GM23248 (cell line): Measurements from ENCODE around the gene SALL1. TPM values are rescaled to one million over a fixed set of nuclear protein-coding genes. Genes with fewer than 3 reads are reported as not detected.

ENCODE experiments used
- DNase-seq: peaks from one replicate; pipeline ENCODE4 v3.0.0-alpha.2; 2015
- H2AFZ ChIP-seq: fragments of 200-600 bp; sonication (generic); 2 replicates; pipeline ENCODE4 v1.6.1; 2016; ENCODE audit warnings: antibody characterized with exemption
- H3F3A ChIP-seq: fragments of 200-600 bp; sonication (generic); 2 replicates; pipeline ENCODE4 v1.6.1; 2016; ENCODE audit warnings: mild to moderate bottlenecking, antibody characterized with exemption, mixed run types; ENCODE audit not compliant: insufficient read depth
- H3K27ac ChIP-seq: fragments of 200-600 bp; sonication (generic); 2 replicates; pipeline ENCODE4 v1.5.1; 2016; ENCODE audit warnings: mild to moderate bottlenecking
- H3K27me3 ChIP-seq: fragments of 200-600 bp; sonication (generic); replicated peaks from 2 replicates; pipeline ENCODE4 v1.6.1; 2016; ENCODE audit warnings: mild to moderate bottlenecking; ENCODE audit not compliant: insufficient read depth
- H3K36me3 ChIP-seq: fragments of 200-600 bp; sonication (generic); 2 replicates; pipeline ENCODE4 v1.6.1; 2016; ENCODE audit warnings: low read depth, mild to moderate bottlenecking
- H3K4me1 ChIP-seq: fragments of 200-600 bp; sonication (generic); 2 replicates; pipeline ENCODE4 v1.6.1; 2016; ENCODE audit warnings: mild to moderate bottlenecking; ENCODE audit not compliant: insufficient read depth
- H3K4me2 ChIP-seq: fragments of 200-600 bp; sonication (generic); one replicate; pipeline ENCODE4 v1.6.1; 2016; ENCODE audit warnings: mild to moderate bottlenecking; ENCODE audit not compliant: unreplicated experiment
- H3K4me3 ChIP-seq: fragments of 200-600 bp; sonication (generic); 2 replicates; pipeline ENCODE4 v1.5.1; 2016; ENCODE audit warnings: mild to moderate bottlenecking
- H3K79me2 ChIP-seq: fragments of 200-600 bp; sonication (generic); 2 replicates; pipeline ENCODE4 v1.6.1; 2016; ENCODE audit warnings: mild to moderate bottlenecking; ENCODE audit not compliant: insufficient read depth
- H3K9ac ChIP-seq: fragments of 200-600 bp; sonication (generic); 2 replicates; pipeline ENCODE4 v1.6.1; 2016; ENCODE audit warnings: mild to moderate bottlenecking
- H3K9me2 ChIP-seq: fragments of 200-600 bp; sonication (generic); 2 replicates; pipeline ENCODE4 v1.6.1; 2016; ENCODE audit warnings: mixed run types, mild to moderate bottlenecking, moderate library complexity; ENCODE audit not compliant: insufficient read depth
- H3K9me3 ChIP-seq: fragments of 200-600 bp; sonication (generic); one replicate; pipeline ENCODE4 v1.6.1; 2017; ENCODE audit warnings: low read depth
- H4K20me1 ChIP-seq: fragments of 200-600 bp; sonication (generic); 2 replicates; pipeline ENCODE4 v1.6.0; 2016; ENCODE audit not compliant: insufficient read depth
- EZH2 ChIP-seq: fragments of 200-600 bp; sonication (generic); IDR thresholded peaks from 2 replicates; pipeline ENCODE4 v1.6.1; 2018; ENCODE audit warnings: antibody characterized with exemption, mild to moderate bottlenecking; ENCODE audit not compliant: insufficient read depth, poor library complexity, severe bottlenecking
- EZH2phosphoT487 ChIP-seq: fragments of 200-600 bp; sonication (generic); IDR thresholded peaks from 2 replicates; pipeline ENCODE4 v1.6.1; 2018; ENCODE audit warnings: antibody characterized with exemption, moderate library complexity, mild to moderate bottlenecking, low read depth; ENCODE audit not compliant: insufficient read depth
- WGBS, 2 experiments: methylation state at CpG; one replicate each; pipeline ENCODE4 v1.1.6; 2015 to 2017; ENCODE audit warnings: low lambda C conversion rate in 2 of 2, low coverage in 1 of 2; ENCODE audit errors: missing lambda C conversion rate in 2 of 2; 5-methylcytosine and 5-hydroxymethylcytosine counted together
- in situ Hi-C: fragments of 300-500 bp; cut with MboI; formaldehyde crosslinking; loops from 2 replicates; pipeline ENCODE4 v1.15.0; 2020
- polyA plus RNA-seq: library from polyadenylated mRNA; unstranded; fragments of >200 nt; fragmentation: Nextera tagmentation; extraction: Ambion mirVana; gene quantifications from 2 replicates; pipeline ENCODE4 v1.2.1, GENCODE V29; 2016
- total RNA-seq: library from RNA; depleted of rRNA; stranded (reverse); fragments of >200 nt; shearing (Covaris generic); gene quantifications from 2 replicates; pipeline ENCODE4 v1.2.3, GENCODE V29; 2014

Gene SALL1
- total and polyA plus RNA-seq, 2 experiments from 2014 or later = 1.7 to 2.6 TPM

GRCh38 chr16:51134269-51134812 lies 16.7 kb downstream of the SALL1 start:
- TF ChIP-seq EZH2phosphoT487 (no peak), EZH2 (no peak)
- H3K9me3 ChIP-seq = no peaks in the 10 kb centered on the region
- no peaks in the 10 kb centered on the region for H3K27me3 ChIP-seq
- no peaks in the 10 kb centered on the region for H3F3A ChIP-seq
- peak overlapping the region; percentile 67 for H3K4me3 ChIP-seq
- no peaks in the 10 kb centered on the region for H3K9me2 ChIP-seq
- in situ Hi-C loops = no loop called here
- H2AFZ ChIP-seq = peak overlapping the region; percentile 68
- DNase-seq = peak; percentile 34
- no peaks in the 10 kb centered on the region for H4K20me1 ChIP-seq
- WGBS, 2 experiments = 10 to 12% methylated on average over 35 to 39 of the region's 44 CpGs
- no peak overlapping the region for H3K9ac ChIP-seq
- peak overlapping the region; percentile 62 for H3K4me2 ChIP-seq
- H3K27ac ChIP-seq = no peak overlapping the region
- H3K79me2 ChIP-seq = peaks cover 15% of the 10 kb centered on the region
- peaks cover 12% of the 10 kb centered on the region for H3K36me3 ChIP-seq
- no peaks in the 10 kb centered on the region for H3K4me1 ChIP-seq

- 20 to 30% methylated on average over 12 of the region's 12 CpGs for WGBS, 2 experiments
These were observed 17.4 kb downstream of the SALL1 start for GRCh38 chr16:51133688-51134087.

GRCh38 chr16:51133183-51133582 lies 17.9 kb downstream of the SALL1 start:
- H4K20me1 ChIP-seq = no peaks in the 10 kb centered on the region
- H3K9me3 ChIP-seq = no peaks in the 10 kb centered on the region
- WGBS, 2 experiments = 0 to 31% methylated on average over 1 to 9 of the region's 9 CpGs
- peak overlapping the region; percentile 7; the same call in 1 of the 2 replicates for H3K9ac ChIP-seq
- DNase-seq = no peak
- H3K36me3 ChIP-seq = peaks cover 12% of the 10 kb centered on the region
- no peaks in the 10 kb centered on the region for H3K9me2 ChIP-seq
- peak overlapping the region; percentile 68 for H2AFZ ChIP-seq
- H3F3A ChIP-seq = no peaks in the 10 kb centered on the region
- peaks cover 5% of the 10 kb centered on the region; the same call in 1 of the 2 replicates for H3K79me2 ChIP-seq
- H3K4me2 ChIP-seq = peak overlapping the region; percentile 62
- in situ Hi-C loops = no loop called here
- peak overlapping the region; percentile 67 for H3K4me3 ChIP-seq
- TF ChIP-seq EZH2 (no peak), EZH2phosphoT487 (no peak)
- no peaks in the 10 kb centered on the region for H3K27me3 ChIP-seq
- 0 out of 2 replicates have a peak, but pooled peaks cover 3% of the 10 kb centered on the region for H3K4me1 ChIP-seq
- H3K27ac ChIP-seq = no peak overlapping the region

More at GRCh38 chr16:51133688-51134087, 17.4 kb downstream of the SALL1 start:
- DNase-seq = no peak
- H3K36me3 ChIP-seq = peaks cover 12% of the 10 kb centered on the region
- H3K9me2 ChIP-seq = no peaks in the 10 kb centered on the region
- no peak overlapping the region for H3K27ac ChIP-seq
- no peaks in the 10 kb centered on the region for H4K20me1 ChIP-seq
- peak overlapping the region; percentile 62 for H3K4me2 ChIP-seq
- H3F3A ChIP-seq = no peaks in the 10 kb centered on the region
- in situ Hi-C loops = no loop called here
- H2AFZ ChIP-seq = peak overlapping the region; percentile 68
- peak overlapping the region; percentile 7; the same call in 1 of the 2 replicates for H3K9ac ChIP-seq
- H3K79me2 ChIP-seq = peaks cover 9% of the 10 kb centered on the region
- 0 out of 2 replicates have a peak, but pooled peaks cover 3% of the 10 kb centered on the region for H3K4me1 ChIP-seq
- no peak for TF ChIP-seq EZH2
- no peak for TF ChIP-seq EZH2phosphoT487
- H3K4me3 ChIP-seq = peak overlapping the region; percentile 67
- no peaks in the 10 kb centered on the region for H3K27me3 ChIP-seq
- no peaks in the 10 kb centered on the region for H3K9me3 ChIP-seq

DNA sequence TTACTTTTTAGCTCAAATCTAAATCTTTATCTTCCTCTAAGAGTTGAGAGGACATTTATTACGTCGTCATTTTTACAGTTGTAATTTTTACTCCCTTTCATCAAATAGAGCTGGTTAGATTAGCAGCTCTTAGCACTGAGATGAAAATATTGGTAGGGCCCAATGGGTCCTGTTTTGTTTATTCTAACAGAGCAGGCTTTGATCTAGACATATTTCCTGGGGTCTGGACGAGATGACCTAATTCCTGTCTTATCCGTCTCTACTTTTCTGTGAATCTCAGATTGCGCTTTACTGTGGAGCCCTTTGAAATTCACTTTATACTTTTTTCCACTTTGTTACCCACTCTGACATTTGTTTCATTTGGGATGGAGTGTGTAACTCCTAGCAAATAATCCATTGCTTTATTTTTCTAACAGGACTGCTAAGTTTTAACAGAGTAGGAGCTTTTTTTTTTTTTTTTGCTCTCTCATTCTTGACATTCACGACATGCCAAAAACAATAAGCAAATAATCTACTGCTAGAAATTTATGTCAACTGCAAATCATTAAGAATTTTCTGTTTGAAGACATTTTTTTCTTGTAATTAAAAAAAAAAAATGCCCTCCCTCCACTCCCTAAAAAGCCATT lies 18.5 kb downstream of the SALL1 start:
- no peak overlapping the region for H3K9ac ChIP-seq
- H3K4me1 ChIP-seq = 0 out of 2 replicates have a peak, but pooled peaks cover 3% of the 10 kb centered on the region
- H3K9me2 ChIP-seq = no peaks in the 10 kb centered on the region
- no peak overlapping the region for H3K4me3 ChIP-seq
- H3K36me3 ChIP-seq = peaks cover 12% of the 10 kb centered on the region
- H3K4me2 ChIP-seq = no peak overlapping the region
- in situ Hi-C loops = no loop called here
- H3K9me3 ChIP-seq = no peaks in the 10 kb centered on the region
- no peak for TF ChIP-seq EZH2phosphoT487
- no peak for TF ChIP-seq EZH2
- H3K27ac ChIP-seq = no peak overlapping the region
- H3K27me3 ChIP-seq = no peaks in the 10 kb centered on the region
- WGBS, 2 experiments = 85 to 87% methylated on average over 6 of the region's 6 CpGs
- H2AFZ ChIP-seq = no peak overlapping the region
- H3F3A ChIP-seq = no peaks in the 10 kb centered on the region
- no peaks in the 10 kb centered on the region for H4K20me1 ChIP-seq
- H3K79me2 ChIP-seq = 0 out of 2 replicates have a peak, but pooled peaks cover under 1% of the 10 kb centered on the region
- no peak for DNase-seq
